Measurements from ENCODE around the gene MGLL. TPM values are rescaled to one million over a fixed set of nuclear protein-coding genes. Genes with fewer than 3 reads are reported as not detected.
A peak's percentile ranks its signal among the peaks of the same experiment; 100 is the strongest.
"Not testable (repeated sequence)": the region's sequence is repeated elsewhere in the genome, so short reads cannot be mapped to it uniquely, and the experiment has no call there.

MGLL gene
- total RNA-seq, 3 donors from 2014 or later, result 2.2 to 8.0 (median 2.6) TPM

- not testable (repeated sequence) for H3K4me3 Mint-ChIP-seq; ATAC-seq; H3K4me1 Mint-ChIP-seq (ENCODE audit: low read depth); H3K36me3 Mint-ChIP-seq (ENCODE audit: insufficient read depth); H3K9me3 Mint-ChIP-seq; DNase-seq; H3K27me3 Mint-ChIP-seq (ENCODE audit: low read depth)
Measured at GRCh38 chr3:127704840-127705239, 117.5 kb downstream of the MGLL start.

- H3K4me3 Mint-ChIP-seq, result no peak overlapping the region
- H3K9me3 Mint-ChIP-seq, result peaks cover 6% of the 10 kb centered on the region
- H3K27me3 Mint-ChIP-seq (ENCODE audit: low read depth), result peaks cover 4% of the 10 kb centered on the region
Measured at GRCh38 chr3:127702151-127702578, 120.2 kb downstream of the MGLL start.

GRCh38 chr3:127701280-127701911, 120.9 kb downstream of the MGLL start:
- peaks cover 4% of the 10 kb centered on the region for H3K27me3 Mint-ChIP-seq (ENCODE audit: low read depth)
- H3K36me3 Mint-ChIP-seq (ENCODE audit: insufficient read depth), result no peaks in the 10 kb centered on the region
- peaks cover 3% of the 10 kb centered on the region for H3K4me1 Mint-ChIP-seq (ENCODE audit: low read depth)
- DNase-seq (no peak), ATAC-seq (no peak)
- no peak overlapping the region for H3K4me3 Mint-ChIP-seq
- peaks cover 6% of the 10 kb centered on the region for H3K9me3 Mint-ChIP-seq

More at GRCh38 chr3:127702151-127702578, 120.2 kb downstream of the MGLL start:
- no peak for DNase-seq
- Mint-ChIP-seq H3K36me3 (ENCODE audit: insufficient read depth) (no peaks in the 10 kb centered on the region), H3K4me1 (ENCODE audit: low read depth) (peaks cover 3% of the 10 kb centered on the region)
- ATAC-seq, result no peak

GRCh38 chr3:127700406-127700805, 121.9 kb downstream of the MGLL start:
- peaks cover 6% of the 10 kb centered on the region for H3K9me3 Mint-ChIP-seq
- ATAC-seq (no peak), DNase-seq (no peak)
- H3K27me3 Mint-ChIP-seq (ENCODE audit: low read depth), result peaks cover 4% of the 10 kb centered on the region
- peaks cover 3% of the 10 kb centered on the region for H3K4me1 Mint-ChIP-seq (ENCODE audit: low read depth)
- no peaks in the 10 kb centered on the region for H3K36me3 Mint-ChIP-seq (ENCODE audit: insufficient read depth)
- no peak overlapping the region for H3K4me3 Mint-ChIP-seq

- Mint-ChIP-seq H3K9me3 (peaks cover 6% of the 10 kb centered on the region), H3K27me3 (ENCODE audit: low read depth) (peaks cover 4% of the 10 kb centered on the region), H3K4me3 (no peak overlapping the region), H3K36me3 (ENCODE audit: insufficient read depth) (no peaks in the 10 kb centered on the region), H3K4me1 (ENCODE audit: low read depth) (peaks cover 3% of the 10 kb centered on the region)
- ATAC-seq (no peak), DNase-seq (no peak)
Measured at GRCh38 chr3:127699416-127700300, 122.7 kb downstream of the MGLL start.

GRCh38 chr3:127698691-127699415, 123.5 kb downstream of the MGLL start:
- DNase-seq (no peak), ATAC-seq (no peak)
- H3K9me3 Mint-ChIP-seq, result peaks cover 6% of the 10 kb centered on the region
- peaks cover 3% of the 10 kb centered on the region for H3K4me1 Mint-ChIP-seq (ENCODE audit: low read depth)
- H3K4me3 Mint-ChIP-seq, result no peak overlapping the region
- peaks cover 4% of the 10 kb centered on the region for H3K27me3 Mint-ChIP-seq (ENCODE audit: low read depth)
- H3K36me3 Mint-ChIP-seq (ENCODE audit: insufficient read depth), result no peaks in the 10 kb centered on the region

- ATAC-seq (no peak), DNase-seq (no peak)
- Mint-ChIP-seq H3K4me1 (ENCODE audit: low read depth) (peaks cover 3% of the 10 kb centered on the region), H3K36me3 (ENCODE audit: insufficient read depth) (no peaks in the 10 kb centered on the region), H3K27me3 (ENCODE audit: low read depth) (peaks cover 1% of the 10 kb centered on the region), H3K4me3 (no peak overlapping the region), H3K9me3 (peaks cover under 1% of the 10 kb centered on the region)
Measured at GRCh38 chr3:127698286-127698685, 124.0 kb downstream of the MGLL start.

GRCh38 chr3:127697551-127698240, 124.6 kb downstream of the MGLL start:
- Mint-ChIP-seq H3K4me1 (ENCODE audit: low read depth) (peaks cover 3% of the 10 kb centered on the region), H3K4me3 (no peak overlapping the region), H3K9me3 (no peaks in the 10 kb centered on the region), H3K36me3 (ENCODE audit: insufficient read depth) (no peaks in the 10 kb centered on the region), H3K27me3 (ENCODE audit: low read depth) (no peaks in the 10 kb centered on the region)
- DNase-seq, result no peak
- ATAC-seq, result peak; percentile 78

- no peaks in the 10 kb centered on the region for H3K27me3 Mint-ChIP-seq (ENCODE audit: low read depth)
- no peaks in the 10 kb centered on the region for H3K9me3 Mint-ChIP-seq
- ATAC-seq (peak; percentile 44 to 68), DNase-seq (peak; percentile 33)
- no peaks in the 10 kb centered on the region for H3K36me3 Mint-ChIP-seq (ENCODE audit: insufficient read depth)
- no peak overlapping the region for H3K4me3 Mint-ChIP-seq
- H3K4me1 Mint-ChIP-seq (ENCODE audit: low read depth), result peaks cover 3% of the 10 kb centered on the region
Measured at GRCh38 chr3:127694467-127695215, 127.7 kb downstream of the MGLL start.

- Mint-ChIP-seq H3K36me3 (ENCODE audit: insufficient read depth) (no peaks in the 10 kb centered on the region), H3K4me3 (no peak overlapping the region), H3K4me1 (ENCODE audit: low read depth) (peaks cover 3% of the 10 kb centered on the region), H3K27me3 (ENCODE audit: low read depth) (no peaks in the 10 kb centered on the region), H3K9me3 (no peaks in the 10 kb centered on the region)
- DNase-seq, result no peak
- no peak for ATAC-seq
Measured at GRCh38 chr3:127693336-127693843, 128.9 kb downstream of the MGLL start.

GRCh38 chr3:127692501-127693335, 129.6 kb downstream of the MGLL start:
- ATAC-seq (no peak), DNase-seq (no peak)
- H3K27me3 Mint-ChIP-seq (ENCODE audit: low read depth), result no peaks in the 10 kb centered on the region
- peaks cover 3% of the 10 kb centered on the region for H3K4me1 Mint-ChIP-seq (ENCODE audit: low read depth)
- no peak overlapping the region for H3K4me3 Mint-ChIP-seq
- H3K36me3 Mint-ChIP-seq (ENCODE audit: insufficient read depth), result no peaks in the 10 kb centered on the region
- no peaks in the 10 kb centered on the region for H3K9me3 Mint-ChIP-seq

- no peaks in the 10 kb centered on the region for H3K36me3 Mint-ChIP-seq (ENCODE audit: insufficient read depth)
- ATAC-seq, result no peak
- no peaks in the 10 kb centered on the region for H3K9me3 Mint-ChIP-seq
- H3K4me3 Mint-ChIP-seq, result no peak overlapping the region
- no peaks in the 10 kb centered on the region for H3K4me1 Mint-ChIP-seq (ENCODE audit: low read depth)
- H3K27me3 Mint-ChIP-seq (ENCODE audit: low read depth), result no peaks in the 10 kb centered on the region
- no peak for DNase-seq
Measured at GRCh38 chr3:127691974-127692373, 130.3 kb downstream of the MGLL start.

- H3K36me3 Mint-ChIP-seq (ENCODE audit: insufficient read depth), result no peaks in the 10 kb centered on the region
- no peaks in the 10 kb centered on the region for H3K4me1 Mint-ChIP-seq (ENCODE audit: low read depth)
- ATAC-seq (no peak), DNase-seq (no peak)
- no peak overlapping the region for H3K4me3 Mint-ChIP-seq
- no peaks in the 10 kb centered on the region for H3K9me3 Mint-ChIP-seq
- no peaks in the 10 kb centered on the region for H3K27me3 Mint-ChIP-seq (ENCODE audit: low read depth)
Measured at GRCh38 chr3:127691489-127691888, 130.8 kb downstream of the MGLL start.
